H9 (cell line): ENCODE data around the gene PIP4P1. TPM values are rescaled to one million over a fixed set of nuclear protein-coding genes. Genes with fewer than 3 reads are reported as not detected.

Source experiments
- DNase-seq: peaks from one replicate; pipeline ENCODE4 v3.0.0-alpha.2; 2017
- H2AFZ ChIP-seq: one replicate; pipeline ENCODE4 v1.6.1; 2013; ENCODE audit warnings: mild to moderate bottlenecking, low read length, control low read depth, moderate library complexity
- H2AK5ac ChIP-seq: 2 replicates; pipeline ENCODE4 v1.6.1; 2013; ENCODE audit warnings: low read length, control low read depth, mixed read lengths; ENCODE audit not compliant: insufficient read length
- H2BK120ac ChIP-seq: one replicate; pipeline ENCODE4 v1.6.1; 2013; ENCODE audit warnings: low read depth, mild to moderate bottlenecking, low read length, control low read depth, inconsistent platforms; ENCODE audit not compliant: poor library complexity, severe bottlenecking
- H2BK12ac ChIP-seq: 2 replicates; pipeline ENCODE4 v1.6.1; 2013; ENCODE audit warnings: low read length, control low read depth, mixed read lengths, low read depth; ENCODE audit not compliant: insufficient read length
- H2BK15ac ChIP-seq: 2 replicates; pipeline ENCODE4 v1.6.1; 2013; ENCODE audit warnings: low read depth, low read length, control low read depth
- H2BK20ac ChIP-seq: one replicate; pipeline ENCODE4 v1.6.1; 2013; ENCODE audit warnings: low read depth, mild to moderate bottlenecking, low read length, control low read depth, inconsistent platforms; ENCODE audit not compliant: poor library complexity, severe bottlenecking
- H2BK5ac ChIP-seq: 2 replicates; pipeline ENCODE4 v1.6.1; 2013; ENCODE audit warnings: low read length, control low read depth, mixed read lengths; ENCODE audit not compliant: insufficient read length
- H3K14ac ChIP-seq: 2 replicates; pipeline ENCODE4 v1.6.1; 2013; ENCODE audit warnings: low read length, control low read depth; ENCODE audit not compliant: insufficient read depth
- H3K18ac ChIP-seq: 2 replicates; pipeline ENCODE4 v1.6.1; 2013; ENCODE audit warnings: low read depth, mild to moderate bottlenecking, mixed read lengths, low read length, control low read depth; ENCODE audit not compliant: insufficient read length
- H3K23ac ChIP-seq: 2 replicates; pipeline ENCODE4 v1.6.1; 2013; ENCODE audit warnings: low read length, control low read depth, mixed read lengths, low read depth; ENCODE audit not compliant: insufficient read length
- H3K23me2 ChIP-seq: 2 replicates; pipeline ENCODE4 v1.6.1; 2013; ENCODE audit warnings: low read depth, mild to moderate bottlenecking, mixed read lengths, low read length, control low read depth; ENCODE audit not compliant: insufficient read length, poor library complexity, severe bottlenecking
- H3K27ac ChIP-seq: 2 replicates; pipeline ENCODE4 v1.5.1; 2013; ENCODE audit warnings: low read length, control low read depth, mixed read lengths, low read depth; ENCODE audit not compliant: insufficient read length
- H3K27me3 ChIP-seq: 2 replicates; pipeline ENCODE4 v1.6.1; 2013; ENCODE audit warnings: low read length, control low read depth, inconsistent platforms; ENCODE audit not compliant: insufficient read depth
- H3K4ac ChIP-seq: 2 replicates; pipeline ENCODE4 v1.6.1; 2013; ENCODE audit warnings: low read depth, mild to moderate bottlenecking, control low read depth, inconsistent platforms, low read length, moderate library complexity
- H3K4me1 ChIP-seq: 2 replicates; pipeline ENCODE4 v1.6.1; 2013; ENCODE audit warnings: low read length, control low read depth, inconsistent platforms; ENCODE audit not compliant: insufficient read depth
- H3K4me2 ChIP-seq: 2 replicates; pipeline ENCODE4 v1.6.1; 2013; ENCODE audit warnings: low read length, control low read depth, mixed read lengths; ENCODE audit not compliant: insufficient read length, insufficient read depth
- H3K56ac ChIP-seq: 2 replicates; pipeline ENCODE4 v1.6.1; 2013; ENCODE audit warnings: low read depth, mild to moderate bottlenecking, mixed read lengths, low read length, control low read depth; ENCODE audit not compliant: insufficient read length
- H3K79me1 ChIP-seq: 2 replicates; pipeline ENCODE4 v1.6.1; 2013; ENCODE audit warnings: low read depth, mild to moderate bottlenecking, moderate library complexity, low read length, control low read depth, inconsistent platforms; ENCODE audit not compliant: insufficient read depth, poor library complexity, severe bottlenecking
- H3K79me2 ChIP-seq: 2 replicates; pipeline ENCODE4 v1.6.1; 2013; ENCODE audit warnings: low read length, control low read depth, inconsistent platforms; ENCODE audit not compliant: insufficient read depth
- H3K9ac ChIP-seq: 2 replicates; pipeline ENCODE4 v1.6.1; 2013; ENCODE audit warnings: low read length, control low read depth, mixed read lengths; ENCODE audit not compliant: insufficient read length; ENCODE audit errors: extremely low read depth
- H3K9me3 ChIP-seq: one replicate; pipeline ENCODE4 v1.6.1; 2013; ENCODE audit warnings: low read depth, low read length, inconsistent platforms; ENCODE audit not compliant: control insufficient read depth
- H3T11ph ChIP-seq: one replicate; pipeline ENCODE4 v1.6.1; 2013; ENCODE audit warnings: mild to moderate bottlenecking, low read length, control low read depth, inconsistent platforms
- H4K20me1 ChIP-seq: one replicate; pipeline ENCODE4 v1.6.1; 2013; ENCODE audit not compliant: control insufficient read depth, insufficient read length, insufficient read depth
- H4K5ac ChIP-seq: 2 replicates; pipeline ENCODE4 v1.6.1; 2013; ENCODE audit warnings: low read depth, mild to moderate bottlenecking, mixed read lengths, low read length, control low read depth; ENCODE audit not compliant: insufficient read length
- H4K8ac ChIP-seq: replicated peaks from 2 replicates; pipeline ENCODE4 v1.6.1; 2013; ENCODE audit warnings: low read length, control low read depth, mixed read lengths, low read depth; ENCODE audit not compliant: insufficient read length
- H4K91ac ChIP-seq: 2 replicates; pipeline ENCODE4 v1.6.1; 2013; ENCODE audit warnings: low read depth, mild to moderate bottlenecking, moderate library complexity, mixed read lengths, low read length, control low read depth; ENCODE audit not compliant: insufficient read length
- H3K27ac Mint-ChIP-seq, 3 experiments: 2 replicates in 2 of 3; 3 replicates in 1 of 3; pipeline ENCODE4 v1.8.0; 2020 to 2021; ENCODE audit warnings: mixed read lengths in 3 of 3, mild to moderate bottlenecking in 1 of 3, moderate library complexity in 1 of 3
- H3K27me3 Mint-ChIP-seq: 2 replicates; pipeline ENCODE4 v1.8.0; 2021; ENCODE audit warnings: low read depth, mild to moderate bottlenecking, moderate library complexity, mixed read lengths
- H3K36me3 Mint-ChIP-seq, 3 experiments: 2 replicates in 2 of 3; 3 replicates in 1 of 3; pipeline ENCODE4 v1.8.0; 2020 to 2021; ENCODE audit warnings: low read depth in 3 of 3, mixed read lengths in 3 of 3; ENCODE audit not compliant: insufficient read depth in 1 of 3
- H3K4me1 Mint-ChIP-seq, 2 experiments: 2 replicates each; pipeline ENCODE4 v1.8.0; 2020; ENCODE audit warnings: mixed read lengths in 2 of 2
- H3K4me3 Mint-ChIP-seq, 2 experiments: 2 replicates in 1 of 2; 3 replicates in 1 of 2; pipeline ENCODE4 v1.8.0; 2020 to 2021; ENCODE audit warnings: mild to moderate bottlenecking in 2 of 2, mixed read lengths in 2 of 2, moderate library complexity in 1 of 2
- H3K9me3 Mint-ChIP-seq, 2 experiments: 2 replicates in 1 of 2; 3 replicates in 1 of 2; pipeline ENCODE4 v1.8.0; 2020; ENCODE audit warnings: mild to moderate bottlenecking in 2 of 2, mixed read lengths in 2 of 2, moderate library complexity in 1 of 2
- CTCF ChIP-seq: fragments of 200-600 bp; sonication (generic); conservative IDR thresholded peaks from 3 replicates; pipeline ENCODE4 v1.8.0; 2021; ENCODE audit warnings: antibody characterized with exemption, mild to moderate bottlenecking
- WGBS: extraction: QIAGEN DNeasy Blood & Tissue Kit; methylation state at CpG from one replicate; pipeline ENCODE4 v1.1.7; 2013; ENCODE audit warnings: missing lambda C conversion rate, low lambda C conversion rate, mixed read lengths; ENCODE audit not compliant: insufficient read length; ENCODE audit errors: extremely low coverage; 5-methylcytosine and 5-hydroxymethylcytosine counted together
- total RNA-seq: library from RNA; stranded (reverse); gene quantifications from 2 replicates; pipeline ENCODE4 v1.2.1, GENCODE V29; 2021

Gene PIP4P1
- total RNA-seq, 1 experiment from 2014 or later: 41.6 TPM

GRCh38 chr14:20421267-20421666 lies 40.0 kb downstream of the PIP4P1 start:
- Mint-ChIP-seq H3K27ac (peak overlapping the region in 2 of 3 experiments; percentile 31 to 69; a peak in 3 of 7 replicates), H3K36me3 (no peaks in the 10 kb centered on the region), H3K27me3 (no peaks in the 10 kb centered on the region), H3K9me3 (no peaks in the 10 kb centered on the region), H3K4me1 (peaks cover 7 to 15% of the 10 kb centered on the region in 2 experiments), H3K4me3 (no peak overlapping the region)
- no peak overlapping the region for H2BK20ac ChIP-seq
- H2BK5ac ChIP-seq: no peak overlapping the region
- H4K5ac ChIP-seq: no peak overlapping the region
- peak overlapping the region; percentile 29 for H3K27ac ChIP-seq
- no peak overlapping the region for H3K23ac ChIP-seq
- no peak overlapping the region for H2AFZ ChIP-seq
- H3K4me2 ChIP-seq: peak overlapping the region; percentile 40
- no peak overlapping the region for H2BK120ac ChIP-seq
- H3K18ac ChIP-seq: no peak overlapping the region
- no peak overlapping the region for H3T11ph ChIP-seq
- H3K79me1 ChIP-seq: no peaks in the 10 kb centered on the region
- no peak overlapping the region for H2BK12ac ChIP-seq
- no peaks in the 10 kb centered on the region for H3K9me3 ChIP-seq
- no peak overlapping the region for H2AK5ac ChIP-seq
- no peak overlapping the region for H4K8ac ChIP-seq
- no peak overlapping the region for H3K14ac ChIP-seq
- no peaks in the 10 kb centered on the region for H4K20me1 ChIP-seq
- no peaks in the 10 kb centered on the region for H3K23me2 ChIP-seq
- WGBS: no CpG with 5 or more reads among the region's 2 CpGs
- H3K4ac ChIP-seq: no peak overlapping the region
- no peak overlapping the region for H3K56ac ChIP-seq
- TF ChIP-seq CTCF: no peak
- no peak overlapping the region for H2BK15ac ChIP-seq
- H3K27me3 ChIP-seq: no peaks in the 10 kb centered on the region
- no peaks in the 10 kb centered on the region for H3K79me2 ChIP-seq
- DNase-seq: no peak
- H3K9ac ChIP-seq: no peak overlapping the region
- no peaks in the 10 kb centered on the region for H3K4me1 ChIP-seq
- no peak overlapping the region for H4K91ac ChIP-seq
